ENCODE data around the gene C17orf100. TPM values are rescaled to one million over a fixed set of nuclear protein-coding genes. Genes with fewer than 3 reads are reported as not detected.

C17orf100 gene
- total and polyA plus RNA-seq, 2 of the 13 experiments (the other 11 are each of a cell fraction or from before 2014, with no cell fraction given) = 3.6 to 8.7 TPM

- no peak for TF ChIP-seq SNAPC4 (CRISPR knock-in tag; IDR thresholded peaks at IDR 0.05)
- TF ChIP-seq, protein P1, sequence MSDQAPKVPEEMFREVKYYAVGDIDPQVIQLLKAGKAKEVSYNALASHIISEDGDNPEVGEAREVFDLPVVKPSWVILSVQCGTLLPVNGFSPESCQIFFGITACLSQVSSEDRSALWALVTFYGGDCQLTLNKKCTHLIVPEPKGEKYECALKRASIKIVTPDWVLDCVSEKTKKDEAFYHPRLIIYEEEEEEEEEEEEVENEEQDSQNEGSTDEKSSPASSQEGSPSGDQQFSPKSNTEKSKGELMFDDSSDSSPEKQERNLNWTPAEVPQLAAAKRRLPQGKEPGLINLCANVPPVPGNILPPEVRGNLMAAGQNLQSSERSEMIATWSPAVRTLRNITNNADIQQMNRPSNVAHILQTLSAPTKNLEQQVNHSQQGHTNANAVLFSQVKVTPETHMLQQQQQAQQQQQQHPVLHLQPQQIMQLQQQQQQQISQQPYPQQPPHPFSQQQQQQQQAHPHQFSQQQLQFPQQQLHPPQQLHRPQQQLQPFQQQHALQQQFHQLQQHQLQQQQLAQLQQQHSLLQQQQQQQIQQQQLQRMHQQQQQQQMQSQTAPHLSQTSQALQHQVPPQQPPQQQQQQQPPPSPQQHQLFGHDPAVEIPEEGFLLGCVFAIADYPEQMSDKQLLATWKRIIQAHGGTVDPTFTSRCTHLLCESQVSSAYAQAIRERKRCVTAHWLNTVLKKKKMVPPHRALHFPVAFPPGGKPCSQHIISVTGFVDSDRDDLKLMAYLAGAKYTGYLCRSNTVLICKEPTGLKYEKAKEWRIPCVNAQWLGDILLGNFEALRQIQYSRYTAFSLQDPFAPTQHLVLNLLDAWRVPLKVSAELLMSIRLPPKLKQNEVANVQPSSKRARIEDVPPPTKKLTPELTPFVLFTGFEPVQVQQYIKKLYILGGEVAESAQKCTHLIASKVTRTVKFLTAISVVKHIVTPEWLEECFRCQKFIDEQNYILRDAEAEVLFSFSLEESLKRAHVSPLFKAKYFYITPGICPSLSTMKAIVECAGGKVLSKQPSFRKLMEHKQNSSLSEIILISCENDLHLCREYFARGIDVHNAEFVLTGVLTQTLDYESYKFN (CRISPR knock-in tag; conservative IDR thresholded peaks at IDR 0.05) = no peak; the same call in 1 of the 2 replicates
- TF ChIP-seq, protein P2, sequence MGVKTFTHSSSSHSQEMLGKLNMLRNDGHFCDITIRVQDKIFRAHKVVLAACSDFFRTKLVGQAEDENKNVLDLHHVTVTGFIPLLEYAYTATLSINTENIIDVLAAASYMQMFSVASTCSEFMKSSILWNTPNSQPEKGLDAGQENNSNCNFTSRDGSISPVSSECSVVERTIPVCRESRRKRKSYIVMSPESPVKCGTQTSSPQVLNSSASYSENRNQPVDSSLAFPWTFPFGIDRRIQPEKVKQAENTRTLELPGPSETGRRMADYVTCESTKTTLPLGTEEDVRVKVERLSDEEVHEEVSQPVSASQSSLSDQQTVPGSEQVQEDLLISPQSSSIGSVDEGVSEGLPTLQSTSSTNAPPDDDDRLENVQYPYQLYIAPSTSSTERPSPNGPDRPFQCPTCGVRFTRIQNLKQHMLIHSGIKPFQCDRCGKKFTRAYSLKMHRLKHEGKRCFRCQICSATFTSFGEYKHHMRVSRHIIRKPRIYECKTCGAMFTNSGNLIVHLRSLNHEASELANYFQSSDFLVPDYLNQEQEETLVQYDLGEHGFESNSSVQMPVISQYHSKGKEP (CRISPR knock-in tag; IDR thresholded peaks at IDR 0.05) = no peak
- TF ChIP-seq ZNF672 (CRISPR knock-in tag; IDR thresholded peaks at IDR 0.05) = no peak
- TF ChIP-seq, protein P3, sequence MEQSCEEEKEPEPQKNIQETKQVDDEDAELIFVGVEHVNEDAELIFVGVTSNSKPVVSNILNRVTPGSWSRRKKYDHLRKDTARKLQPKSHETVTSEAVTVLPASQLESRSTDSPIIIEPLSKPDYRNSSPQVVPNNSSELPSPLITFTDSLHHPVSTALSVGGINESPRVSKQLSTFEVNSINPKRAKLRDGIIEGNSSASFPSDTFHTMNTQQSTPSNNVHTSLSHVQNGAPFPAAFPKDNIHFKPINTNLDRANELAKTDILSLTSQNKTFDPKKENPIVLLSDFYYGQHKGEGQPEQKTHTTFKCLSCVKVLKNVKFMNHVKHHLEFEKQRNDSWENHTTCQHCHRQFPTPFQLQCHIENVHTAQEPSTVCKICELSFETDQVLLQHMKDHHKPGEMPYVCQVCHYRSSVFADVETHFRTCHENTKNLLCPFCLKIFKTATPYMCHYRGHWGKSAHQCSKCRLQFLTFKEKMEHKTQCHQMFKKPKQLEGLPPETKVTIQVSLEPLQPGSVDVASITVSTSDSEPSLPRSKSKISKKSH (CRISPR knock-in tag; IDR thresholded peaks at IDR 0.05; ENCODE audit: borderline replicate concordance) = no peak
- TF ChIP-seq KDM5B (CRISPR knock-in tag; IDR thresholded peaks at IDR 0.05; ENCODE audit: borderline replicate concordance) = no peak
- TF ChIP-seq, protein P4, sequence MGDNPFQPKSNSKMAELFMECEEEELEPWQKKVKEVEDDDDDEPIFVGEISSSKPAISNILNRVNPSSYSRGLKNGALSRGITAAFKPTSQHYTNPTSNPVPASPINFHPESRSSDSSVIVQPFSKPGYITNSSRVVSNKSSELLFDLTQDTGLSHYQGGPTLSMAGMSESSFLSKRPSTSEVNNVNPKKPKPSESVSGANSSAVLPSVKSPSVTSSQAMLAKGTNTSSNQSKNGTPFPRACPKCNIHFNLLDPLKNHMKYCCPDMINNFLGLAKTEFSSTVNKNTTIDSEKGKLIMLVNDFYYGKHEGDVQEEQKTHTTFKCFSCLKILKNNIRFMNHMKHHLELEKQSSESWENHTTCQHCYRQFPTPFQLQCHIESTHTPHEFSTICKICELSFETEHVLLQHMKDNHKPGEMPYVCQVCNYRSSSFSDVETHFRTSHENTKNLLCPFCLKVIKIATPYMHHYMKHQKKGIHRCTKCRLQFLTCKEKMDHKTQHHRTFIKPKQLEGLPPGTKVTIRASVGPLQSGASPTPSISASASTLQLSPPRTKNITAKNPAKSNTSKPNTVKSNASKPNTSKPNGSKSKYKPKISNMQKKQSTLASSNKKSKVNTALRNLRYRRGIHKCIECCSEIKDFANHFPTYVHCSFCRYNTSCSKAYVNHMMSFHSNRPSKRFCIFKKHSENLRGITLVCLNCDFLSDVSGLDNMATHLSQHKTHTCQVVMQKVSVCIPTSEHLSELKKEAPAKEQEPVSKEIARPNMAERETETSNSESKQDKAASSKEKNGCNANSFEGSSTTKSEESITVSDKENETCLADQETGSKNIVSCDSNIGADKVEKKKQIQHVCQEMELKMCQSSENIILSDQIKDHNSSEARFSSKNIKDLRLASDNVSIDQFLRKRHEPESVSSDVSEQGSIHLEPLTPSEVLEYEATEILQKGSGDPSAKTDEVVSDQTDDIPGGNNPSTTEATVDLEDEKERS (CRISPR knock-in tag; IDR thresholded peaks at IDR 0.05) = no peak
- no peak for TF ChIP-seq NCOA2 (CRISPR knock-in tag; IDR thresholded peaks at IDR 0.05)
- TF ChIP-seq LCORL (IDR thresholded peaks at IDR 0.05) = no peak
- TF ChIP-seq LCORL (CRISPR knock-in tag; IDR thresholded peaks at IDR 0.05) = peak; percentile 80; the same call in 1 of the 2 replicates
- no peak for TF ChIP-seq ZSCAN12 (CRISPR knock-in tag; IDR thresholded peaks at IDR 0.05)
- TF ChIP-seq SSRP1 (CRISPR knock-in tag; IDR thresholded peaks at IDR 0.05) = no peak
- TF ChIP-seq SMAD1 (CRISPR knock-in tag; IDR thresholded peaks at IDR 0.05; ENCODE audit: borderline replicate concordance, low read depth) = no peak
- TF ChIP-seq SIX1 (CRISPR knock-in tag; IDR thresholded peaks at IDR 0.05; ENCODE audit: borderline replicate concordance) = no peak
- no peak; the same call in 1 of the 2 replicates for TF ChIP-seq TARDBP (CRISPR knock-in tag; IDR thresholded peaks at IDR 0.05)
Observed at GRCh38 chr17:6651354-6651918, at the start of gene C17orf100, which contains the start of gene MED31 (continued).
